ENCODE data around the gene ZMYND8.
A peak's percentile ranks its signal among the peaks of the same experiment; 100 is the strongest.

- TF ChIP-seq POLR2A (IDR thresholded peaks at IDR 0.05) (peak in 1 of 2 donors; percentile 70), CTCF (IDR thresholded peaks at IDR 0.05) (no peak)
Measured at GRCh38 chr20:47357296-47358038, 968 bp upstream of the ZMYND8 start.

All from heart left ventricle (tissue), 13 donors.